Transverse colon (tissue), 4 donors: ENCODE measurements around the gene ACBD3. TPM values are rescaled to one million over a fixed set of nuclear protein-coding genes. Genes with fewer than 3 reads are reported as not detected.

Source experiments
- DNase-seq: peaks from one replicate; pipeline ENCODE4 v3.0.0-alpha.2; 2019
- H3K27ac ChIP-seq, 4 donors: fragments of 200-600 bp; sonication (generic); 2 replicates each; pipeline ENCODE4 v1.5.1; 2016 to 2018; ENCODE audit warnings: inconsistent platforms in 4 of 4
- H3K27me3 ChIP-seq: fragments of 200-600 bp; sonication (generic); 2 replicates; pipeline ENCODE4 v1.5.1; 2017; ENCODE audit warnings: inconsistent platforms
- H3K36me3 ChIP-seq, 4 donors: fragments of 200-600 bp; sonication (generic); 2 replicates each; pipeline ENCODE4 v1.5.1; 2017 to 2019; ENCODE audit warnings: inconsistent platforms in 4 of 4
- H3K4me1 ChIP-seq, 4 donors: fragments of 200-600 bp; sonication (generic); 2 replicates each; pipeline ENCODE4 v1.5.1; 2017 to 2020; ENCODE audit warnings: inconsistent platforms in 4 of 4
- H3K4me3 ChIP-seq, 4 donors: fragments of 200-600 bp; sonication (generic); 1 replicate in 1 of 4; 2 replicates in 3 of 4; pipeline versions ENCODE4 v1.5.1 to v1.6.1; 2017 to 2019; ENCODE audit warnings: inconsistent platforms in 4 of 4
- H3K9me3 ChIP-seq, 2 donors: fragments of 200-600 bp; sonication (generic); 2 replicates each; pipeline ENCODE4 v1.5.1; 2017 to 2019; ENCODE audit warnings: inconsistent platforms in 2 of 2
- EP300 ChIP-seq: sonication (generic); formaldehyde crosslinking; IDR thresholded peaks from one replicate; pipeline ENCODE4 v1.6.1; 2017; ENCODE audit warnings: antibody characterized with exemption, low read depth
- POLR2A ChIP-seq: fragments of 450-650 bp; IDR thresholded peaks from one replicate; pipeline ENCODE4 v1.6.1; 2016; ENCODE audit warnings: antibody characterized with exemption, mild to moderate bottlenecking, moderate library complexity
- POLR2AphosphoS5 ChIP-seq, 3 donors: sonication (generic); formaldehyde crosslinking; IDR thresholded peaks; one replicate each; pipeline ENCODE4 v1.6.1; 2016; ENCODE audit warnings: antibody characterized with exemption in 3 of 3
- WGBS, 2 donors: methylation state at CpG; one replicate each; pipeline ENCODE4 v1.1.5; 2018; ENCODE audit warnings: low coverage in 1 of 2; 5-methylcytosine and 5-hydroxymethylcytosine counted together
- in situ Hi-C, 4 donors: fragments of 200-750 bp; cut with MboI; loops; one replicate each; pipeline versions ENCODE4 v1.15.0 to v1.15.1; 2017; ENCODE audit warnings: low sequenced_read_pairs in 3 of 4, low pct_ligation_motif_present in 1 of 4, low pct_unique_long_range_greater_than_20kb in 1 of 4
- intact Hi-C: fragments of 100-400 bp; cut with DNase I; formaldehyde crosslinking; loops from one replicate; pipeline ENCODE4 v1.15.1; 2023; ENCODE audit warnings: low total_unique reads
- total RNA-seq, 4 donors: library from RNA; depleted of rRNA; stranded (reverse); fragments of >200 nt; gene quantifications; one replicate each; pipeline ENCODE4 v1.1.0, GENCODE V29; 2016
- TF ChIP-seq, protein P1 (sequence below), 5 experiments: fragments of 200-600 bp in 3 of 5; fragments of 450-650 bp in 2 of 5; sonication (generic) in 3 of 5; IDR thresholded peaks; 1 replicate in 2 of 5; 2 replicates in 3 of 5; pipeline ENCODE4 v1.5.1; 2016 to 2017; ENCODE audit warnings: antibody characterized with exemption in 5 of 5, inconsistent platforms in 3 of 5, mild to moderate bottlenecking in 2 of 5, moderate library complexity in 1 of 5

The ACBD3 gene
- total RNA-seq, 4 donors from 2014 or later, result 19.3 to 44.6 (median 30.7) TPM

- TF ChIP-seq, protein P1, sequence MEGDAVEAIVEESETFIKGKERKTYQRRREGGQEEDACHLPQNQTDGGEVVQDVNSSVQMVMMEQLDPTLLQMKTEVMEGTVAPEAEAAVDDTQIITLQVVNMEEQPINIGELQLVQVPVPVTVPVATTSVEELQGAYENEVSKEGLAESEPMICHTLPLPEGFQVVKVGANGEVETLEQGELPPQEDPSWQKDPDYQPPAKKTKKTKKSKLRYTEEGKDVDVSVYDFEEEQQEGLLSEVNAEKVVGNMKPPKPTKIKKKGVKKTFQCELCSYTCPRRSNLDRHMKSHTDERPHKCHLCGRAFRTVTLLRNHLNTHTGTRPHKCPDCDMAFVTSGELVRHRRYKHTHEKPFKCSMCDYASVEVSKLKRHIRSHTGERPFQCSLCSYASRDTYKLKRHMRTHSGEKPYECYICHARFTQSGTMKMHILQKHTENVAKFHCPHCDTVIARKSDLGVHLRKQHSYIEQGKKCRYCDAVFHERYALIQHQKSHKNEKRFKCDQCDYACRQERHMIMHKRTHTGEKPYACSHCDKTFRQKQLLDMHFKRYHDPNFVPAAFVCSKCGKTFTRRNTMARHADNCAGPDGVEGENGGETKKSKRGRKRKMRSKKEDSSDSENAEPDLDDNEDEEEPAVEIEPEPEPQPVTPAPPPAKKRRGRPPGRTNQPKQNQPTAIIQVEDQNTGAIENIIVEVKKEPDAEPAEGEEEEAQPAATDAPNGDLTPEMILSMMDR (IDR thresholded peaks at IDR 0.05), result no peak
- no peak for TF ChIP-seq POLR2A
Measured at GRCh38 chr1:226211181-226211821, 24.8 kb upstream of the ACBD3 start.

GRCh38 chr1:226210571-226211176 is 24.1 kb upstream of the ACBD3 start:
- Histone ChIP-seq H3K36me3 (no peaks in the 10 kb centered on the region), H3K4me3 (no peak overlapping the region), H3K27me3 (no peaks in the 10 kb centered on the region), H3K4me1 (no peaks in the 10 kb centered on the region), H3K27ac (no peak overlapping the region), H3K9me3 (no peaks in the 10 kb centered on the region)
- WGBS, 2 donors, result 80% methylated on average over 7 of the region's 7 CpGs; no CpG with 5 or more reads in 1 of the 2 donors
- no peak for TF ChIP-seq EP300
- TF ChIP-seq, protein P1 (IDR thresholded peaks at IDR 0.05), result no peak
- TF ChIP-seq POLR2AphosphoS5 (IDR thresholded peaks at IDR 0.05), result no peak
- TF ChIP-seq POLR2A, result no peak
- in situ Hi-C loops, result loop anchor here in 1 of 4 donors (25.0 kb wide), 1 partner anchor 127 kb away; no protein-coding TSS in a partner anchor
- intact Hi-C loops, result no loop called here
- DNase-seq, result no peak

More at GRCh38 chr1:226211181-226211821, 24.8 kb upstream of the ACBD3 start:
- Histone ChIP-seq H3K4me1 (no peaks in the 10 kb centered on the region), H3K27ac (no peak overlapping the region), H3K9me3 (no peaks in the 10 kb centered on the region), H3K27me3 (no peaks in the 10 kb centered on the region), H3K36me3 (no peaks in the 10 kb centered on the region), H3K4me3 (no peak overlapping the region)
- WGBS, 2 donors, result 80% methylated on average over 5 of the region's 5 CpGs; no CpG with 5 or more reads in 1 of the 2 donors
- intact Hi-C loops, result no loop called here
- in situ Hi-C loops, result loop anchor here in 1 of 4 donors (25.0 kb wide), 1 partner anchor 126 kb away; no protein-coding TSS in a partner anchor
- no peak for DNase-seq

DNA sequence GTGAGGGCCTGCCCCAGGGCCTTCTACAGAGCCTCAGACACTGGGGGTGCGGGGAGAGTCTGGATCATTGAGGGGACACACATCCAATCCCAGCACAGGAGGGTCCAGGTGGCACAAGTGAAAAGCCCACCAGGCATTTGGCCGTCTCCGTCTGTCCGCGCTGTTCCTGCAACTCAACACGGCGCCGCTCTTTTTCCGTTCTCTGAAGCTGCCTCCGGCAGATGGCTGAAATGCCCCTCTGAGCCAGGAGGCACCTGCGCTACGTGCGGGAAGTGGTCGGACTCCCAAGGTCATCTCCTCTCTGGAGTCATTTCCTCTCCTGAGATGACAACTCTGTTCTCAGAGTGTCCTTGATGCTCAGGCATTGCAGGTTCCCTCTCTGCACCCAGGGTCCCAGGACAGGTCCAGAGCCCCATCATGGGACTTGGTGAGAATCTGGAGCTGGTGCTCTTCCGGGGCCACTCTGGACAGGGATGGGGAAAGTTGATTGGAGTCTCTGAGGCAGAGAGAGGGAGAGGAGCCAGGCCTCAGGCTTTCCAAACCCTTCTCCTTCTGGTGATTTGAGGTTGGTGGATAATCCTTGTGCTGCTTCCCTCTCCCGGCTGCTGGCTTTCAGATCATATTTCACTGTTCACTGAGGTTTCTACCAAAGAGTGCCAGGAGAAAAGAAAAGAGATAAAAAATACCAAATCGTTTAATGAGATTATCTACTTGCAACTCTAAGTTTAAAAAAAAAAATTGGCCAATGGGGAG is 22.9 kb upstream of the ACBD3 start:
- no peak overlapping the region for H3K4me3 ChIP-seq
- in situ Hi-C loops (loop anchor here in 1 of 4 donors (25.0 kb wide), 1 partner anchor 128 kb away; no protein-coding TSS in a partner anchor), intact Hi-C loops (no loop called here)
- H3K9me3 ChIP-seq, result no peaks in the 10 kb centered on the region
- no peaks in the 10 kb centered on the region for H3K36me3 ChIP-seq
- H3K27me3 ChIP-seq, result no peaks in the 10 kb centered on the region
- no peak overlapping the region for H3K27ac ChIP-seq
- no peaks in the 10 kb centered on the region for H3K4me1 ChIP-seq
- TF ChIP-seq POLR2A, result no peak
- TF ChIP-seq, protein P1 (IDR thresholded peaks at IDR 0.05), result no peak
- no peak for TF ChIP-seq POLR2AphosphoS5 (IDR thresholded peaks at IDR 0.05)
- TF ChIP-seq EP300, result no peak
- DNase-seq, result no peak
- WGBS, 2 donors, result 51 to 83% methylated on average over 3 to 17 of the region's 17 CpGs

- Histone ChIP-seq H3K4me3 (no peak overlapping the region), H3K4me1 (no peaks in the 10 kb centered on the region), H3K36me3 (no peaks in the 10 kb centered on the region), H3K9me3 (no peaks in the 10 kb centered on the region), H3K27ac (no peak overlapping the region), H3K27me3 (no peaks in the 10 kb centered on the region)
- no peak for DNase-seq
- WGBS, 2 donors, result 89% methylated on average over 4 to 5 of the region's 5 CpGs
- TF ChIP-seq POLR2A, result no peak
- TF ChIP-seq, protein P1 (IDR thresholded peaks at IDR 0.05), result no peak
- no peak for TF ChIP-seq POLR2AphosphoS5 (IDR thresholded peaks at IDR 0.05)
- TF ChIP-seq EP300, result no peak
- intact Hi-C loops (no loop called here), in situ Hi-C loops (loop anchor here in 1 of 4 donors (25.0 kb wide), 1 partner anchor 130 kb away; no protein-coding TSS in a partner anchor)
Measured at GRCh38 chr1:226207048-226207447, 20.5 kb upstream of the ACBD3 start.
